ENCODE data around the gene ATAD2B.
"Not testable (repeated sequence)": the region's sequence is repeated elsewhere in the genome, so short reads cannot be mapped to it uniquely, and the experiment has no call there.

The ATAD2B gene

GRCh38 chr2:23926750-23927571 lies at the start of gene ATAD2B:
ATAD2B (minus strand) TSS chr2:23927123; CDS start chr2:23926770, 353 bp downstream.
- peak; percentile 97 for DNase-seq

GRCh38 chr2:23967846-23968245 lies 40.9 kb upstream of the ATAD2B start:
- no peak for DNase-seq

GRCh38 chr2:23954325-23955014 lies 27.5 kb upstream of the ATAD2B start:
- DNase-seq: peak; percentile 48

- DNase-seq: no peak
Measured at GRCh38 chr2:23953625-23954024, 26.7 kb upstream of the ATAD2B start.

- not testable (repeated sequence) for DNase-seq
Measured at GRCh38 chr2:23952558-23952957, 25.6 kb upstream of the ATAD2B start.

GRCh38 chr2:23947350-23947749 lies 20.4 kb upstream of the ATAD2B start:
- DNase-seq: no peak

- DNase-seq: no peak
Measured at GRCh38 chr2:23944976-23945375, 18.1 kb upstream of the ATAD2B start.

- DNase-seq: no peak
Measured at GRCh38 chr2:23944527-23944926, 17.6 kb upstream of the ATAD2B start.

- DNase-seq: no peak
Measured at GRCh38 chr2:23943666-23944065, 16.7 kb upstream of the ATAD2B start.

- DNase-seq: no peak
Measured at GRCh38 chr2:23941644-23942043, 14.7 kb upstream of the ATAD2B start.

- DNase-seq: peak; percentile 79
Measured at GRCh38 chr2:23940718-23941620, 14.0 kb upstream of the ATAD2B start.

GRCh38 chr2:23939987-23940717 lies 13.2 kb upstream of the ATAD2B start, which contains the start of gene UBXN2A:
UBXN2A (plus strand) TSS chr2:23940463; CDS start chr2:23958315, 17,852 bp downstream.
- DNase-seq: peak; percentile 90

GRCh38 chr2:23934259-23934658 lies 7.3 kb upstream of the ATAD2B start:
- no peak for DNase-seq

GRCh38 chr2:23926290-23926749 lies 603 bp downstream of the ATAD2B start:
- DNase-seq: peak; percentile 51

- peak; percentile 84 for DNase-seq
Measured at GRCh38 chr2:23925702-23926289, 1.1 kb downstream of the ATAD2B start.

GRCh38 chr2:23924589-23925359 lies 2.1 kb downstream of the ATAD2B start:
- no peak for DNase-seq

GRCh38 chr2:23918837-23919489 lies 8.0 kb downstream of the ATAD2B start:
- no peak for DNase-seq

- DNase-seq: no peak
Measured at GRCh38 chr2:23916727-23917405, 10.1 kb downstream of the ATAD2B start.

GRCh38 chr2:23915327-23915726 lies 11.6 kb downstream of the ATAD2B start:
- no peak for DNase-seq

GRCh38 chr2:23912054-23912453 lies 14.9 kb downstream of the ATAD2B start:
- DNase-seq: no peak

Data from RPMI8226 (cell line).